SK-N-SH treated with all-trans-retinoic acid at 6 μM for 48 hours (cell line): Measurements from ENCODE around the gene MATCAP1.

Experiments used
- ATAC-seq: fragments of 200-7000 bp; cut with Tn5 transposase; 3 replicates; pipeline ENCODE4 v1.9.1; 2020; ENCODE audit warnings: mild to moderate bottlenecking, moderate library complexity
- ARNTL ChIP-seq: fragments of 450-650 bp; formaldehyde crosslinking; IDR thresholded peaks from 2 replicates; pipeline ENCODE4 v1.5.0; 2020; ENCODE audit warnings: low read depth, mild to moderate bottlenecking, moderate library complexity, borderline replicate concordance
- BACH2 ChIP-seq: fragments of 250-450 bp; sonication (Bioruptor Pico); IDR thresholded peaks from 2 replicates; pipeline ENCODE4 v1.9.0; 2021; ENCODE audit warnings: mild to moderate bottlenecking, borderline replicate concordance
- CREB5 ChIP-seq: fragments of 250-450 bp; sonication (Bioruptor Pico); IDR thresholded peaks from 2 replicates; pipeline ENCODE4 v1.5.1; 2020; ENCODE audit warnings: low read depth, mild to moderate bottlenecking, moderate library complexity
- CSDC2 ChIP-seq: fragments of 250-450 bp; sonication (Bioruptor Pico); IDR thresholded peaks from 2 replicates; pipeline ENCODE4 v1.5.0; 2020; ENCODE audit warnings: mild to moderate bottlenecking, moderate library complexity
- CSRNP3 ChIP-seq: fragments of 250-450 bp; sonication (Bioruptor Pico); IDR thresholded peaks from 2 replicates; pipeline ENCODE4 v1.5.1; 2021; ENCODE audit warnings: mild to moderate bottlenecking, moderate library complexity
- ESRRG ChIP-seq: fragments of 250-450 bp; sonication (Bioruptor Pico); IDR thresholded peaks from 2 replicates; pipeline ENCODE4 v1.6.1; 2021; ENCODE audit warnings: mild to moderate bottlenecking
- GLIS3 ChIP-seq: fragments of 250-450 bp; sonication (Bioruptor Pico); IDR thresholded peaks from 2 replicates; pipeline ENCODE4 v1.5.0; 2020; ENCODE audit warnings: mild to moderate bottlenecking, moderate library complexity
- ISL1 ChIP-seq: fragments of 250-450 bp; sonication (Bioruptor Pico); IDR thresholded peaks from 2 replicates; pipeline ENCODE4 v2.1.2; 2022; ENCODE audit warnings: mild to moderate bottlenecking, moderate library complexity
- OSR1 ChIP-seq: fragments of 250-450 bp; sonication (Bioruptor Pico); IDR thresholded peaks from 2 replicates; pipeline ENCODE4 v1.8.0; 2022; ENCODE audit warnings: moderate library complexity, mild to moderate bottlenecking, inconsistent platforms
- POU6F1 ChIP-seq: fragments of 250-450 bp; sonication (Bioruptor Pico); IDR thresholded peaks from 2 replicates; pipeline ENCODE4 v1.8.0; 2021; ENCODE audit warnings: low read depth, mild to moderate bottlenecking, moderate library complexity, borderline replicate concordance
- PPARA ChIP-seq: fragments of 250-450 bp; sonication (Bioruptor Pico); IDR thresholded peaks from 2 replicates; pipeline ENCODE4 v1.5.0; 2020; ENCODE audit warnings: mild to moderate bottlenecking, borderline replicate concordance
- RARB ChIP-seq: fragments of 250-450 bp; sonication (Bioruptor Pico); IDR thresholded peaks from 2 replicates; pipeline ENCODE4 v1.8.0; 2021; ENCODE audit warnings: mild to moderate bottlenecking, moderate library complexity
- SNAI2 ChIP-seq: fragments of 250-450 bp; sonication (Bioruptor Pico); IDR thresholded peaks from 2 replicates; pipeline ENCODE4 v1.5.0; 2020; ENCODE audit warnings: mild to moderate bottlenecking, moderate library complexity
- TCF4 ChIP-seq: fragments of 250-450 bp; sonication (Bioruptor Pico); IDR thresholded peaks from 2 replicates; pipeline ENCODE4 v1.8.0; 2021; ENCODE audit warnings: mild to moderate bottlenecking, moderate library complexity, borderline replicate concordance
- TOX ChIP-seq: fragments of 250-450 bp; sonication (Bioruptor Pico); IDR thresholded peaks from 2 replicates; pipeline ENCODE4 v1.8.0; 2021; ENCODE audit warnings: mild to moderate bottlenecking, moderate library complexity, borderline replicate concordance
- TSHZ2 ChIP-seq: fragments of 250-450 bp; sonication (Bioruptor Pico); IDR thresholded peaks from 2 replicates; pipeline ENCODE4 v1.5.0; 2020; ENCODE audit warnings: mild to moderate bottlenecking, moderate library complexity
- ZC3H10 ChIP-seq: fragments of 250-450 bp; sonication (Bioruptor Pico); IDR thresholded peaks from 2 replicates; pipeline ENCODE4 v1.5.1; 2021; ENCODE audit warnings: mild to moderate bottlenecking, moderate library complexity
- ZFP3 ChIP-seq: fragments of 250-450 bp; sonication (Bioruptor Pico); IDR thresholded peaks from 2 replicates; pipeline ENCODE4 v1.5.0; 2020; ENCODE audit warnings: mild to moderate bottlenecking, moderate library complexity
- ZFP30 ChIP-seq: fragments of 450-650 bp; formaldehyde crosslinking; IDR thresholded peaks from 2 replicates; pipeline ENCODE4 v1.5.0; 2022; ENCODE audit warnings: mild to moderate bottlenecking, moderate library complexity
- ZNF565 ChIP-seq: fragments of 450-650 bp; formaldehyde crosslinking; conservative IDR thresholded peaks from 2 replicates; pipeline ENCODE4 v1.5.0; 2020; ENCODE audit warnings: low read depth, mild to moderate bottlenecking, moderate library complexity
- ZNF70 ChIP-seq: fragments of 450-650 bp; formaldehyde crosslinking; IDR thresholded peaks from 2 replicates; pipeline ENCODE4 v1.5.0; 2020; ENCODE audit warnings: mild to moderate bottlenecking, moderate library complexity
- ZNF8 ChIP-seq: fragments of 450-650 bp; formaldehyde crosslinking; IDR thresholded peaks from 2 replicates; pipeline ENCODE4 v1.5.0; 2020; ENCODE audit warnings: mild to moderate bottlenecking, moderate library complexity
- TF ChIP-seq, protein P1 (sequence below): fragments of 250-450 bp; sonication (Bioruptor Pico); IDR thresholded peaks from 2 replicates; pipeline ENCODE4 v1.8.0; 2020; ENCODE audit warnings: mild to moderate bottlenecking, moderate library complexity, borderline replicate concordance

MATCAP1 gene

GRCh38 chr16:67146523-67147357 lies 37.0 kb downstream of the MATCAP1 start:
- TF ChIP-seq ZC3H10 (CRISPR knock-in tag) (no peak), BACH2 (CRISPR knock-in tag) (no peak), ESRRG (CRISPR knock-in tag) (no peak), ZFP30 (CRISPR knock-in tag) (no peak), GLIS3 (CRISPR knock-in tag) (no peak), ZNF70 (no peak), OSR1 (CRISPR knock-in tag) (no peak), ZNF565 (CRISPR knock-in tag) (no peak), ZFP3 (CRISPR knock-in tag) (no peak), CSDC2 (CRISPR knock-in tag) (no peak), POU6F1 (CRISPR knock-in tag) (no peak), CREB5 (CRISPR knock-in tag) (no peak), ARNTL (CRISPR knock-in tag) (no peak), PPARA (CRISPR knock-in tag) (no peak), SNAI2 (CRISPR knock-in tag) (no peak), TOX (no peak), TSHZ2 (no peak)
- ATAC-seq = no peak

GRCh38 chr16:67145746-67146145 lies 38.0 kb downstream of the MATCAP1 start:
- TF ChIP-seq ARNTL (CRISPR knock-in tag) (no peak), ZNF8 (CRISPR knock-in tag) (no peak), SNAI2 (CRISPR knock-in tag) (no peak), ISL1 (no peak), TOX (no peak), ZFP3 (CRISPR knock-in tag) (no peak), TCF4 (CRISPR knock-in tag) (no peak), BACH2 (CRISPR knock-in tag) (no peak), ZNF565 (CRISPR knock-in tag) (no peak), OSR1 (CRISPR knock-in tag) (no peak), RARB (no peak), PPARA (CRISPR knock-in tag) (no peak), CSRNP3 (CRISPR knock-in tag) (no peak), TSHZ2 (no peak), ZNF70 (no peak), ZFP30 (CRISPR knock-in tag) (no peak)
- TF ChIP-seq, protein P1, sequence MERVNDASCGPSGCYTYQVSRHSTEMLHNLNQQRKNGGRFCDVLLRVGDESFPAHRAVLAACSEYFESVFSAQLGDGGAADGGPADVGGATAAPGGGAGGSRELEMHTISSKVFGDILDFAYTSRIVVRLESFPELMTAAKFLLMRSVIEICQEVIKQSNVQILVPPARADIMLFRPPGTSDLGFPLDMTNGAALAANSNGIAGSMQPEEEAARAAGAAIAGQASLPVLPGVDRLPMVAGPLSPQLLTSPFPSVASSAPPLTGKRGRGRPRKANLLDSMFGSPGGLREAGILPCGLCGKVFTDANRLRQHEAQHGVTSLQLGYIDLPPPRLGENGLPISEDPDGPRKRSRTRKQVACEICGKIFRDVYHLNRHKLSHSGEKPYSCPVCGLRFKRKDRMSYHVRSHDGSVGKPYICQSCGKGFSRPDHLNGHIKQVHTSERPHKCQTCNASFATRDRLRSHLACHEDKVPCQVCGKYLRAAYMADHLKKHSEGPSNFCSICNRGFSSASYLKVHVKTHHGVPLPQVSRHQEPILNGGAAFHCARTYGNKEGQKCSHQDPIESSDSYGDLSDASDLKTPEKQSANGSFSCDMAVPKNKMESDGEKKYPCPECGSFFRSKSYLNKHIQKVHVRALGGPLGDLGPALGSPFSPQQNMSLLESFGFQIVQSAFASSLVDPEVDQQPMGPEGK (CRISPR knock-in tag) = no peak
- ATAC-seq = no peak
